Skeletal muscle satellite cell (primary cell): ENCODE results near the gene SPTLC3.

Source experiments
- H3K27me3 ChIP-seq: 2 replicates; pipeline ENCODE4 v1.7.0; 2013; ENCODE audit warnings: low read length; ENCODE audit not compliant: control insufficient read depth, insufficient read depth
- H3K36me3 ChIP-seq: 2 replicates; pipeline ENCODE4 v1.7.0; 2013; ENCODE audit warnings: mild to moderate bottlenecking, control low read depth, low read length; ENCODE audit not compliant: insufficient read depth
- H3K4me1 ChIP-seq: 2 replicates; pipeline ENCODE4 v1.7.0; 2013; ENCODE audit warnings: low read length; ENCODE audit not compliant: control insufficient read depth, insufficient read depth
- H3K4me2 ChIP-seq: 2 replicates; pipeline ENCODE4 v1.7.0; 2013; ENCODE audit warnings: mild to moderate bottlenecking, low read length
- H3K4me3 ChIP-seq: 2 replicates; pipeline ENCODE4 v1.7.0; 2013; ENCODE audit warnings: low read length
- H3K9ac ChIP-seq: 2 replicates; pipeline ENCODE4 v1.7.0; 2013; ENCODE audit warnings: mild to moderate bottlenecking, low read depth, low read length, moderate library complexity
- H3K9me3 ChIP-seq: replicated peaks from 2 replicates; pipeline ENCODE4 v1.7.0; 2013; ENCODE audit warnings: mild to moderate bottlenecking, control low read depth, low read length

SPTLC3 gene

DNA sequence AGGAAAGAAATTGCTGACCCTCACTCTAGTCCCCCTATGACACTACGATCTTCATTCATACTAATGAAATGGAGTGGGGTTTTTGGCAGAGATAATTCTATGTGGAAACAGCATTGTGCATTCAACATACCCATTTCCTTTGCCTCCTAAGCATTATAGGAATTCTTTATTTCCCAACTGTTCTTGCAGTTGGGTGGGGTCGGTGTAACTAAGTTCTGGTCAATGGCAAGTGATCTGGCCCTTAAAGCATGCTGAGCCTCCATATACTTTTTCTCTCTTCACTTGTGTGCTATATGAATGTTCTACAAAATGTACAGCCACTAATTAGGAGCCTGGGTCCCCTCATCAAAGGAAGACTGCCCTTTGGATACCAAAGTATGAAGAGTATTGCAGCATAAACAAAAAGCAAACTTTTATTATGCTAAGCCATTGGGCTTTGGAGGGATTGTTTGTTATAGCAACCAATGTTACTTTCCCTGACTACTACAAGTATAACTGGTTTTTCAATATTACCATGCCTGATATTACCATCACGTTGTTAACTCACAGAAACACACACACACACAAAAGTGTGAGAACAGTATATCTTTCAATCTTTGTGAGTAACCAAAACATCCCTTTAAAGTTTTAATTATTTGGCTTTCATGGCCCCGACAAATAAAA is 203.3 kb downstream of the SPTLC3 start:
- peaks cover 44% of the 10 kb centered on the region for H3K27me3 ChIP-seq
- H3K36me3 ChIP-seq, result no peaks in the 10 kb centered on the region
- no peaks in the 10 kb centered on the region for H3K9me3 ChIP-seq

DNA sequence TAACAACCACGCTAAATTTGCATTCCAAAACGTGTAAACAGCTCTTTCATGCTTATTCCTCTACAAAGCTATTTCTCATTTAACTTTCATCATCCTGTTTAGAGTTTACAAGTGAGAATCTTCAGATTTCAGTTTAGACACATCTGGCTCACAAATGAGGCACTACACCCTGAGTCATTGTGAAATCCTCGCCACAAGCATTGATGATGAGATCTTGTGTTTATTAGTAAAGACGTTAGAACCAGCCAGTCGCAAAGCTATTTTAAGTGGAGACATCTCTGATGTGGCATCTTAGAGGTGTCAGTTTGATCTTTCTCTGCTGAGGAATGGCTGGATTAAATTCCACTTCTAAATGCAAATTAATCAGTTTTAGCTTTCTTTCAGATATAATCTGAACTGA is 204.0 kb downstream of the SPTLC3 start:
- no peak overlapping the region for H3K4me3 ChIP-seq
- no peak overlapping the region for H3K4me2 ChIP-seq
- peaks cover 50% of the 10 kb centered on the region for H3K27me3 ChIP-seq

More for the DNA sequence above, 203.3 kb downstream of the SPTLC3 start:
- Histone ChIP-seq H3K9ac (no peak overlapping the region), H3K4me3 (no peak overlapping the region), H3K4me1 (no peaks in the 10 kb centered on the region), H3K4me2 (no peak overlapping the region)

DNA sequence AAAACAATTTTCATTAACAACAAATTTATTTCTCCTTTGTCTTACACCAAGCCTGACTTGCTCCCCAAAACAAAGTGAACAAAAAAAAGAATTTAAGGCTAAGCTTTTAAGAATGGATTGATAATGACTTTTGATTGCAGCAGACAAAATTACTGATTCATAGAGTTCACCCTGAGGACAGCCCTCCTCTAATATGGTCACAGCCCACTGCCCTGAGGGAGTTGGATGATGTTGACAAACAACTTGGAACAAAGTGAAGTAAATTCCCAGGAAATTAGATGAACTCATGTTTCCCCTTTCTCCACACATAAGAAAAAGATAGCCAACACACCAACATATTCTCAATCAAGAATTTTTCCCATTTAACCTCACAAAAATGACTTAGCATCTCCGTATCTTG is 204.6 kb downstream of the SPTLC3 start:
- Histone ChIP-seq H3K9me3 (no peaks in the 10 kb centered on the region), H3K36me3 (no peaks in the 10 kb centered on the region), H3K27me3 (peaks cover 55% of the 10 kb centered on the region), H3K4me1 (no peaks in the 10 kb centered on the region), H3K4me2 (no peak overlapping the region), H3K4me3 (no peak overlapping the region), H3K9ac (no peak overlapping the region)

More for the DNA sequence above, 204.0 kb downstream of the SPTLC3 start:
- Histone ChIP-seq H3K4me1 (no peaks in the 10 kb centered on the region), H3K9ac (no peak overlapping the region), H3K9me3 (no peaks in the 10 kb centered on the region), H3K36me3 (no peaks in the 10 kb centered on the region)

DNA sequence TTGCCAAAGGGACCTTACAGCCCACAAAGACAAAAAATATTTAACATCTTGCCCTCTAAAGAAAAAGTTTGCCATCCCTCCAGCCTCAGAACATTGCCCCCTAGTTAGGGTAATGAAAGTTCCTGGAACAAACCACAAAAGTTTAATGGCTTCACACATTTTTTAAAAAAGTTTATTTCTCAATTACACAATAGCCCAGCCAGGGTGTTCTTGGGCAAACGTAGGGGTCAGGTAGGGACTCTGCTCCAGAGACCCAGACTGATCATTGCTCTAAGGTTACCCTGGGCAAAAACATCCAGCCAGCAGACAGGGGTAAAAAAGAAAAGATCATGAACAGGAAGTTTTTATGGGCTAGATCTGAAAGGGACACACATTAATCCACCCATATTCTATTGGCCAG is 207.8 kb downstream of the SPTLC3 start:
- no peaks in the 10 kb centered on the region for H3K9me3 ChIP-seq
- peaks cover 79% of the 10 kb centered on the region for H3K27me3 ChIP-seq
- H3K9ac ChIP-seq, result no peak overlapping the region
- H3K36me3 ChIP-seq, result no peaks in the 10 kb centered on the region
- no peak overlapping the region for H3K4me2 ChIP-seq
- H3K4me1 ChIP-seq, result peaks cover 11% of the 10 kb centered on the region
- H3K4me3 ChIP-seq, result no peak overlapping the region
